ENCODE measurements around the gene MSL1. TPM values are rescaled to one million over a fixed set of nuclear protein-coding genes. Genes with fewer than 3 reads are reported as not detected.

Gene MSL1
- total and polyA plus RNA-seq, 2 donors (not counting 1 experiment from before 2014, with no cell fraction given): 52.4 to 86.3 TPM

DNA sequence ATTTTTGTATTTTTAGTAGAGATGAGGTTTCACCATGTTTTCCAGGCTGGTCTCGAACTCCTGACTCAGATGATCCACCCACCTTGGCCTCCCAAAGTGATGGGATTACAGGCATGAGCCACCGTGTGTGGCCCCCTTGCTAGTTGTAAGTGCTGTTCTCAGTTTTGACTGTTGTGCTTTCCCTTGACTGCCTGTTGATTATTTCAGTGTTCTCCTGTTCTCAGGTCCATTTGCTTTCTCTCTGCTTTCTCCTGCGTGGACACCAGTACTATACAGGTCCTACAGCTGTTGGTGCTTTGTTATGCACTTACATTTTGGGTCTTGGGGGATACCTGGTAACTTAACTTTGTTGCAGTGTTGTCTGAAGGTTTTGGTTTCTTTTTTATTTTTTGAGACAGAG lies 26.8 kb downstream of the MSL1 start:
- no peak for TF ChIP-seq EZH2 (IDR thresholded peaks at IDR 0.05; ENCODE audit: low read length, missing control alignments)
- TF ChIP-seq, protein P1, sequence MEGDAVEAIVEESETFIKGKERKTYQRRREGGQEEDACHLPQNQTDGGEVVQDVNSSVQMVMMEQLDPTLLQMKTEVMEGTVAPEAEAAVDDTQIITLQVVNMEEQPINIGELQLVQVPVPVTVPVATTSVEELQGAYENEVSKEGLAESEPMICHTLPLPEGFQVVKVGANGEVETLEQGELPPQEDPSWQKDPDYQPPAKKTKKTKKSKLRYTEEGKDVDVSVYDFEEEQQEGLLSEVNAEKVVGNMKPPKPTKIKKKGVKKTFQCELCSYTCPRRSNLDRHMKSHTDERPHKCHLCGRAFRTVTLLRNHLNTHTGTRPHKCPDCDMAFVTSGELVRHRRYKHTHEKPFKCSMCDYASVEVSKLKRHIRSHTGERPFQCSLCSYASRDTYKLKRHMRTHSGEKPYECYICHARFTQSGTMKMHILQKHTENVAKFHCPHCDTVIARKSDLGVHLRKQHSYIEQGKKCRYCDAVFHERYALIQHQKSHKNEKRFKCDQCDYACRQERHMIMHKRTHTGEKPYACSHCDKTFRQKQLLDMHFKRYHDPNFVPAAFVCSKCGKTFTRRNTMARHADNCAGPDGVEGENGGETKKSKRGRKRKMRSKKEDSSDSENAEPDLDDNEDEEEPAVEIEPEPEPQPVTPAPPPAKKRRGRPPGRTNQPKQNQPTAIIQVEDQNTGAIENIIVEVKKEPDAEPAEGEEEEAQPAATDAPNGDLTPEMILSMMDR (conservative IDR thresholded peaks at IDR 0.05 in 1 of 2, IDR thresholded peaks at IDR 0.05 in 1 of 2; ENCODE audit: low read depth in 1 of 2, low read length in 2 of 2): no peak
- Histone ChIP-seq H3K27me3 (ENCODE audit: control insufficient read depth, insufficient read depth, low read length) (no peaks in the 10 kb centered on the region), H3K27ac (ENCODE audit: insufficient read depth, low read length) (no peak overlapping the region), H3K4me3 (replicated peaks in 1 of 4; ENCODE audit: control extremely low read depth in 1 of 4, insufficient read depth in 1 of 4, low read depth in 3 of 4, low read length in 4 of 4) (no peak overlapping the region), H2AFZ (ENCODE audit: low read length) (no peak overlapping the region), H3K79me2 (ENCODE audit: control insufficient read depth, insufficient read depth, low read length) (peaks cover 27% of the 10 kb centered on the region), H3K4me1 (ENCODE audit: control insufficient read depth, extremely low read depth, insufficient read depth, low read length) (no peaks in the 10 kb centered on the region), H3K9ac (ENCODE audit: insufficient read depth, low read length) (no peak overlapping the region), H4K20me1 (ENCODE audit: control insufficient read depth, extremely low read depth, insufficient read depth, low read length) (peaks cover 1% of the 10 kb centered on the region), H3K9me3 (ENCODE audit: control insufficient read depth, insufficient read depth, low read depth, low read length) (no peaks in the 10 kb centered on the region), H3K4me2 (ENCODE audit: extremely low read depth, insufficient read depth, low read length) (no peak overlapping the region), H3K36me3 (ENCODE audit: control insufficient read depth, insufficient read depth, low read length) (peaks cover 4% of the 10 kb centered on the region)
- no peak for DNase-seq (ENCODE audit: low read depth in 2 of 2)

DNA sequence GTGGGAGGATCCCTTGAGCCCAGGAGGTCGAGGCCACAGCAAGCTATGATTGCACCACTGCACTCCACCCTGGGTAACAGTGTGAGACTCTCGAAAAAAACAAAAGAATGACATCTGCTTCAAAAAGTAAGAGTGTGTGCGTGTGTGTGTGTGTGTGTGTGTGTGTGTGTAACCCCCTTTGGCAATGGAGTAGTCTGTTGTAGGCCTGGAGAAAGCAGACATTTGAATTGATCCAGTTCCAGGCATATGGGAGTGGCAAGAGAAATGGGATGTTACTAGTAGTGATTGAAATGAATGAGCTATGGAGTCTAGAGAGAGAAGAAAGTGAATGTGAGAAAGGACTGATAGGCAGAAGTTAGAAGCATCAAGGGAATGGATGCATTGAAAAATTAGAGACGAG lies 28.5 kb downstream of the MSL1 start:
- Histone ChIP-seq H2AFZ (ENCODE audit: low read length) (no peak overlapping the region), H3K79me2 (ENCODE audit: control insufficient read depth, insufficient read depth, low read length) (peaks cover 29% of the 10 kb centered on the region), H3K9me3 (ENCODE audit: control insufficient read depth, insufficient read depth, low read depth, low read length) (no peaks in the 10 kb centered on the region), H3K4me2 (ENCODE audit: extremely low read depth, insufficient read depth, low read length) (no peak overlapping the region), H3K4me3 (replicated peaks in 1 of 4; ENCODE audit: control extremely low read depth in 1 of 4, insufficient read depth in 1 of 4, low read depth in 3 of 4, low read length in 4 of 4) (no peak overlapping the region), H3K9ac (ENCODE audit: insufficient read depth, low read length) (no peak overlapping the region), H4K20me1 (ENCODE audit: control insufficient read depth, extremely low read depth, insufficient read depth, low read length) (peaks cover 1% of the 10 kb centered on the region), H3K36me3 (ENCODE audit: control insufficient read depth, insufficient read depth, low read length) (peaks cover 6% of the 10 kb centered on the region), H3K27ac (ENCODE audit: insufficient read depth, low read length) (no peak overlapping the region), H3K4me1 (ENCODE audit: control insufficient read depth, extremely low read depth, insufficient read depth, low read length) (no peaks in the 10 kb centered on the region), H3K27me3 (ENCODE audit: control insufficient read depth, insufficient read depth, low read length) (no peaks in the 10 kb centered on the region)
- no peak for TF ChIP-seq EZH2 (IDR thresholded peaks at IDR 0.05; ENCODE audit: low read length, missing control alignments)
- TF ChIP-seq, protein P1 (conservative IDR thresholded peaks at IDR 0.05 in 1 of 2, IDR thresholded peaks at IDR 0.05 in 1 of 2; ENCODE audit: low read depth in 1 of 2, low read length in 2 of 2): no peak
- no peak for DNase-seq (ENCODE audit: low read depth in 2 of 2)

DNA sequence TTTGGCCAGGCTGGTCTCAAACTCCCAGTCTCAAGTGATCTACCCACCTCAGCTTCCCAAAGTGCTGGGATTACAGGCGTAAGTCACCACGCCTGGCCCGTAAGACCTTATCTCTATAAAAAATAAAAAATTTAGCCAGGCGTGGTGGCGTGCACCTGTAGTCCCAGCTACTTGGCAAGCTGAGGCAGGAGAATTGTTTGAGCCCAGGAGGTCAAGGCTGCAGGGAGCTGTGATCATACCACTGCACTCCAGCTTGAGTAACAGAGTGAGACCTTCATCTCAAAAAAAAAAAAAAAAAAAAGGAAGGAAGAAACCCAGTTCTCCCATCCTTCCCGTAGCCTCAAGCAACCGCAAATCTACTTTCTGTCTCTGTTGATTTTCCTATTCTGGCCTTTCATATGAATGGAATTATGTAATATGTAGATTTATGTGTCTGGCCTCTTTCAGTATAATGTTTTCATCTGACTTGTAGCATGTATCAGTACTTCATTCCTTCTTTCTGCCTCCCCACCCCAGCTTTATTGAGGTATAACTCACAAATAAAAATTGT lies 29.7 kb downstream of the MSL1 start:
- no peak overlapping the region for H3K4me3 ChIP-seq (replicated peaks in 1 of 4; ENCODE audit: control extremely low read depth in 1 of 4, insufficient read depth in 1 of 4, low read depth in 3 of 4, low read length in 4 of 4)
- H3K27ac ChIP-seq (ENCODE audit: insufficient read depth, low read length): no peak overlapping the region
- H3K4me2 ChIP-seq (ENCODE audit: extremely low read depth, insufficient read depth, low read length): no peak overlapping the region
- peaks cover 1% of the 10 kb centered on the region for H4K20me1 ChIP-seq (ENCODE audit: control insufficient read depth, extremely low read depth, insufficient read depth, low read length)
- DNase-seq (ENCODE audit: low read depth in 2 of 2): no peak
- peaks cover 7% of the 10 kb centered on the region for H3K36me3 ChIP-seq (ENCODE audit: control insufficient read depth, insufficient read depth, low read length)
- no peaks in the 10 kb centered on the region for H3K27me3 ChIP-seq (ENCODE audit: control insufficient read depth, insufficient read depth, low read length)
- H3K9ac ChIP-seq (ENCODE audit: insufficient read depth, low read length): no peak overlapping the region
- no peaks in the 10 kb centered on the region for H3K9me3 ChIP-seq (ENCODE audit: control insufficient read depth, insufficient read depth, low read depth, low read length)
- H3K4me1 ChIP-seq (ENCODE audit: control insufficient read depth, extremely low read depth, insufficient read depth, low read length): no peaks in the 10 kb centered on the region
- H2AFZ ChIP-seq (ENCODE audit: low read length): no peak overlapping the region
- peaks cover 37% of the 10 kb centered on the region for H3K79me2 ChIP-seq (ENCODE audit: control insufficient read depth, insufficient read depth, low read length)
- TF ChIP-seq, protein P1 (conservative IDR thresholded peaks at IDR 0.05 in 1 of 2, IDR thresholded peaks at IDR 0.05 in 1 of 2; ENCODE audit: low read depth in 1 of 2, low read length in 2 of 2): no peak
- TF ChIP-seq EZH2 (IDR thresholded peaks at IDR 0.05; ENCODE audit: low read length, missing control alignments): no peak
